Measurements from ENCODE around the gene GSPT1.
A peak's percentile ranks its signal among the peaks of the same experiment; 100 is the strongest.
"Not testable (repeated sequence)": the region's sequence is repeated elsewhere in the genome, so short reads cannot be mapped to it uniquely, and the experiment has no call there.

GSPT1 gene

GRCh38 chr16:11915644-11916523, at the start of gene GSPT1:
Gene GSPT1 (minus strand): TSS chr16:11915956. CDS start chr16:11915720, 236 bp downstream.
- peak within 1 kb of the TSS; percentile 76 for H3K4me3 ChIP-seq (ENCODE audit: low read depth, low read length)
- peak; percentile 34; the same call in 1 of the 2 replicates for TF ChIP-seq CTCF (IDR thresholded peaks at IDR 0.05; ENCODE audit: borderline replicate concordance, insufficient read depth, low read depth, low read length)

GRCh38 chr16:11964761-11965551, 49.2 kb upstream of the GSPT1 start, which contains the start of gene TNFRSF17:
Gene TNFRSF17 (plus strand): TSS chr16:11965210. CDS start chr16:11965325, 115 bp downstream.
- H3K4me3 ChIP-seq (ENCODE audit: low read depth, low read length), result peak within 1 kb of the TSS; percentile 26
- no peak for TF ChIP-seq CTCF (IDR thresholded peaks at IDR 0.05; ENCODE audit: borderline replicate concordance, insufficient read depth, low read depth, low read length)

- TF ChIP-seq CTCF (IDR thresholded peaks at IDR 0.05; ENCODE audit: borderline replicate concordance, insufficient read depth, low read depth, low read length), result no peak
- no peak overlapping the region for H3K4me3 ChIP-seq (ENCODE audit: low read depth, low read length)
Measured at GRCh38 chr16:11963706-11964105, 48.0 kb upstream of the GSPT1 start.

GRCh38 chr16:11962978-11963377, 47.2 kb upstream of the GSPT1 start:
- H3K4me3 ChIP-seq (ENCODE audit: low read depth, low read length), result not testable (repeated sequence)

GRCh38 chr16:11962457-11962856, 46.7 kb upstream of the GSPT1 start:
- not testable (repeated sequence) for H3K4me3 ChIP-seq (ENCODE audit: low read depth, low read length)

- H3K4me3 ChIP-seq (ENCODE audit: low read depth, low read length), result no peak overlapping the region
- no peak for TF ChIP-seq CTCF (IDR thresholded peaks at IDR 0.05; ENCODE audit: borderline replicate concordance, insufficient read depth, low read depth, low read length)
Measured at GRCh38 chr16:11957591-11958395, 42.0 kb upstream of the GSPT1 start.

- no peak for TF ChIP-seq CTCF (IDR thresholded peaks at IDR 0.05; ENCODE audit: borderline replicate concordance, insufficient read depth, low read depth, low read length)
- H3K4me3 ChIP-seq (ENCODE audit: low read depth, low read length), result no peak overlapping the region
Measured at GRCh38 chr16:11956558-11956957, 40.8 kb upstream of the GSPT1 start.

Measured in GM12875 (cell line).